Measurements from ENCODE around the gene CLRN1.

CLRN1 gene

DNA sequence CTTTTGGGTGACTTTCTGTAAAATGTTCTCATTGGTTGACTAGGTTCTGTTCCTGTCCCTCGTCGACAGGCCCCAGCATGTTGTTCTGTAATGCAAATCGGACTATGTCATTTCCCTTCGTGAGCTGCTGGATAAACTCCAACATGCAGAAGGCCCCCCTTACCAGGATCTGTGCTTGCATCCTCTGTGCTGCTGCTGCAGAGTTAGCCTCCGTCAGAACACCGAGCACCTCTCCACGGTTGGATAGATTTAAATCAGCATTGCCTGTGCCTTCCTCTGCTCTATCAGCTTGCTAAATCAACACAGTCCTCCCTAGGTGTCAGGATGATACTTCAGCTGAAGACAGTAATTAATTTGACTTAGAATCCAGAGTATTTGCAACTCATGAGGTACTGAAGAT, 54.6 kb downstream of the CLRN1 start:
- DNase-seq: no peak

DNA sequence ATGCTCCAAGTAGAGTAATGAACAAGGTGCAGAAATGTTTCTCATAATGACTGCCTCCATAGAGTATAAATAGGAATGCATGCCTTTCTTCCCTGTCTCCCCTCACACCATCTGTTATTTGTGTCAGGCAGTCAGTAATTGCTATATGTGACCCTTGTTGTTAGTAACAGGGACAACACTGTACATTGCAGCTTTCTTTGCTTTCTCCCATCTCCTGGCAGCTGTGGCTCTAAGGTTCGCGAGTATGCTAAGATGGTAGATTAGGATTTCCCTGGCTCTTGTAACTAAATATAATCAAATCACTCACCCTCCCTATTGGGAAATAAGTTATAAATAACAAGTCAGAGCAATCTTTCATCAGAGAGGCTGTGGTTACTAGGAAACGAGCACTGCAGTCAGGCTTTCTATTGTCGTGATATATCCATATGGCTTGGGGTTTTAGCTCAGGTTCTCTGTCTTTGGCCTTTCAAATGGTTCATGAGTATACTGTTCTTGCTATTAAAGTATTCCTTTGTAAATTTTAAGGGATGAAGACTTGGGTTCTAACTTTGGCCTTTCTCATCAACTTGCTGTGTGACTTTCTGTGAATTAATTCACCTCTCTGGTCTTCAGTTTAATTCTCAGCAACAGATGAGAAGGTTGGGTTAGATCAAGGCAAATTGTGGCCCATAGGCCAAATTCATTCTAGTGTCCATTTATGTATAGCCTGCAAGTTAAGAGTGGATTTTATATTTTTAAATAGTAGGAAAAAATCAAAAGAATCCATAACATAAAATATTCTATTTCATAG, 59.2 kb downstream of the CLRN1 start:
- no peak for DNase-seq

DNA sequence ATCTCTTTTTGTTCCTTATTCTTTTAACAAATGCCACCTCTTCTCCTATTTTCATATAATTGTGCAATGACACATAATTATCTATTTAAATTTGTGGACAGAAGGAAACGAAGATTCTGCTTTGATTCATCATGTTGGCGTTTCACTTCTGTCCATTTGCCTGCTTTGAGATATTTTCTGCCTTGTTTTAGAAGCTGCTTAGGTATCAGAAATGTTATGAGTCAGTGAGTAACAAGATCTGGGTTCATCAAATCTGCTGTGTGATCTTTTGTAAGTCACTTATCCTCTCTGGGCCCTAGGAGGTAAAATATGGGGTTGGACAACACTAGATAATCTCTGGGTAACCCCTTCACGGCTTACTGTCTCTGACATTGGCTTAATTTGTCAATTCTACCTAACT, 60.0 kb downstream of the CLRN1 start:
- DNase-seq: no peak

DNA sequence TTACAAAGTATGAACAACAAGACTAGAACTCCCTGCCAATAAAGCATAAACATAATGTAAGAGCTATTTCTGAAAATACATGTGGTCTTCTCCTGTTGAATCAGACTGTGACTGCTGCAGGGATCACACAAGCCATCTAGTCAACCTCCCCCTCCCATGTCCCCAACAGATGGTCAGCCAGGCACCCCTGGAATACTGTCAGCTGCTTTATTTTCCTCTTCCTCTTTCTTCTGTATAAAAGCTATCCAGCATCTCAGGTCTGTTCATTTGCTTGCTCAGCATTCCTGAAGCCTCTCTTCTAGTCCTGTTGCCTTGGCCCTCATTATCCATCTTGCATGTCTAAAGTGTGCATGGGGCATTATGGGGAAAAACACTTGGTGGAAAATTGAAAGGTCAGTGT, 60.8 kb downstream of the CLRN1 start:
- no peak for DNase-seq

DNA sequence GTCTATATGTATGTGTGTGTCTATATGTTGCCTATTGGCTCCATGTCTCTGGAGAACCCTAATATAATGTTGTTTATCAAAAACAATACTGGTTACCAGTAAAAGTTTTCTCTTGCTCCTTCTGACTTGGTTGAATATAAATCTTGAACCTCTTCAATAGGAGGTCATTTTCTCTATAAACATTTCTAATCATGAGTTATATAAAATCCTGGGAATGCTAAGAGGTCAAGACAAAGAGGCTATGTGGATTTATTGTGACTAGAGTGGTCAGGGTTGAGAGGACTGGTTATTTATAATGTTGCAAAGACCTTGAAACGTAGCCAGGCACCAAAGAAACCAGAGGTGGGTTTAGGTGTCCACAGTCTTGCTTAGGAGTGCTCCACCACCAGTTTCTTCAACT, 66.1 kb downstream of the CLRN1 start:
- no peak for DNase-seq

DNA sequence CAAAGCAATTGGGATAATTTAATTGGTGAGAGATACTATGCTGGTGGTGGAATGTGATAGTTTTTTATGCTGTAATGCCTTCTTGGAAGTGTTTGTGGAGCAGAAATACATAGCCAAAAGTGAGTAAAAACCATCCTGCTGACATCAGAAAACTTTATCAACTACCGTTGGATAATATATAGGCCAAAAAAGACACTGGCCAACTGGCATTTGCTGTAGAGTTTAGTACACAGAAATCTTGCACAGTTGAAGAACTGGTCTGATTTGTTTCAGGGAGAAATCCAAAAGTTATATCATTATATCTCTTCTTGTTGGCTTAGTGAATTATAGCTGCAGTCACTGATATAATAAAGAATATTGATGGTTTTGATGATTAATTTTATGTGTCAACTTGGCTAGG, 66.8 kb downstream of the CLRN1 start:
- no peak for DNase-seq

DNA sequence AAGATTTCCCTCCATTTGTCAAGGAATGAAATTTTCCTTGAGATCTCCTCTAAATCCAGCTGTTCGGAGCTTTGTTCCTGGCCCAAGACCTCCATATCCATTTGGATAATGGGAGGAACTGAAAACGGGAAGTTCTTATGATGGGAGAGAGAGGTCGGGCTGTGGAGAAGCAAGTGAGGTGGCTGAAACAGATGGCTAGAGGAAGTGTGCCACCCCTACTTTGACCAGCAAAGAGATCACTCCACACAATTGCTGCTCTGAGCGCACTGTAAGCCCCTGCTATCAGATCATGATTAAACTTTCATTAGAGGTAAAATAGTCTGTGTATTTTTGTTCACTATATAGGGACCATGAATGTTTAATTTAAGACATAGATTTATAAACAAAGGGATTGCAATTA, 67.2 kb downstream of the CLRN1 start, which contains the start of gene MINDY4B:
Gene MINDY4B (minus strand): TSS at position 101 of the 400 bp plus-strand sequence. CDS start 0 bp downstream, at position 101.
- no peak for DNase-seq

DNA sequence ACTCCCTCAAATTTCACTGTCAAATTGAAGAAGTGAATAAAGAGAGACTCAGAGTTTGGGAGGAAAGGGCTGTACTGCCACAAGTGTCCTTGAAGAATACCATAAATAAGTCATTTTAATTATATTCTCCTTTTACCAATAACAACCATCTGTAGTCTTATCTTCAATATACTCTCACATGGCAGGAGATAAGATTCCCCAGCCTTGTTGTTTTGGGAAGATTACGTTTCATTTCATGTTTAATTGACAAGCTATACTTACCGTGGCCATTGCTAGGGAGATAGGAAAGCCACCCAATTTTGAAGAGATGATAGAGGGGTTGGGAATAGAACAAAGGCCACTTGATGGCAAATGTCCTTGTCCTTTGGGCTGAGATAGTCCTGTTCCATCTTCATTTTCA, 69.5 kb downstream of the CLRN1 start:
- DNase-seq: peak; percentile 71

DNA sequence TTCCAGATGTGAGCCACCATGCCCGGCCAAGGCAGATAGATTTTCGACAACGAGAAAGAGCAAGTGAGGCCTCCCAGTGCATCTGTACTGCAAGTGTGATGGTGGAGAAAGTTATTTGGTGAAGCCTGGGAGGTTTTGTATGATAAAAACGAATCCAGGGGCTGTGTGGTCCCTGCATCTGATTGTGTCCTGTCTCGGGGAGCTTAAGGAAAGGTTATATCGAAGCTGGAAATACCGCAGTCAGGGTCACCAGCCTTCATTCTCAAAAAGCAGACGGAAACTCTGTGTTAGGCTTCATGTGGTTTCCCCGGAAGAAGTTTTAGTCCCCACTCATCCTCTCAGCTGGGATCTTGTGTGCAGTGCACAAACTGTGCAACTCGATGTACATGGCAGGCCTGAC, 70.7 kb downstream of the CLRN1 start:
- DNase-seq: no peak

DNA sequence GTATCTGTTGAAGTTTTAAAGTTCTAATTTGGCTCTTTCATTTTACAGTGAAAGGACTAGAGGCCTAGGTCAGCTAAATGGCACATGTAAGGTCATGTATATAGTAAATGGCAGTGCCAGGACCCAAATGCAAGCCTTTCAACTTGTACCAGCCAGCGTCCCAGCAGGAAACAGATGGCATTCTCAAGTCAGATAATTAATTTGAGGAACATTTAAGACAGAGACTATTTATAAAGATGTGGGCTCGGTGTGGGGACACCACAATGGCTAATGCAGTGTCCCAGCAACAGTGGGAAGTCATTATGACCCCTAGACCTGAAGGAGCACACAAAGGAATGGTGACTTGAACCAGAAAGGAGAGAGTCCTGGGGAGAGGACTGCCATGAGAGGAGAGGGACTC, 73.4 kb downstream of the CLRN1 start:
- DNase-seq: peak; percentile 21

DNA sequence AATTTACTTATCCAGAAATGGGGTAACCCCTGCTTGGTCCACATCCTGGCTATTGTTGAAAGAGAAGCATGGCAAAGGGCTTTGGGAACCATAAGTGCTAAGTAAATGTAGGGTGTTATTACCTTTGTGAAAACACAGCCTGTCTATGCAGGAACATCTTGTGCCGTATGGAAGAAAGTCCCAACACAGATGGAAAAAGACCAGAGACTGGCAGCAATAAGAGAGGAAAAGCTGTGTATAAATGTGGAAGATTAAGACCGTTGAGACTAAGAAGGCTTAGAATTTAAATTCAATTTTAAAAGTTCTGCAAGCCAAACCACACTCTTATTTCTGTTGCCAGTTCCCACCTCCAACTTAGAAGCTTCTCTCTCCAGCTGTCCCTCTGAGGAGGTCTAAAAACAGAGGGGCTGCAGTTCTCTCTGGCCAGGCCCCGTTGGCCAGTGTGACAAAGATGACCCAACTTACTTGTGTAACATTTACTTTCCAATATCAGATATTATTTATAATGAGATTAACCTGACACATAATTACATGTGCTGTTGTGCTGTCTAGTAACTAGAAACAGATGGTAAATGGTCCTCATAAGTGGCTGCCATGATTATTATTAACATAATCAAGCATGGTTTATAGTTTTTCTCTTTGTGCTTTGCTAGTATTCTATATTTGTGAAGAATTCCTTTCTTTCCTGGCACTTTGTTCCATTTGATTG, 74.3 kb downstream of the CLRN1 start:
- DNase-seq: no peak

DNA sequence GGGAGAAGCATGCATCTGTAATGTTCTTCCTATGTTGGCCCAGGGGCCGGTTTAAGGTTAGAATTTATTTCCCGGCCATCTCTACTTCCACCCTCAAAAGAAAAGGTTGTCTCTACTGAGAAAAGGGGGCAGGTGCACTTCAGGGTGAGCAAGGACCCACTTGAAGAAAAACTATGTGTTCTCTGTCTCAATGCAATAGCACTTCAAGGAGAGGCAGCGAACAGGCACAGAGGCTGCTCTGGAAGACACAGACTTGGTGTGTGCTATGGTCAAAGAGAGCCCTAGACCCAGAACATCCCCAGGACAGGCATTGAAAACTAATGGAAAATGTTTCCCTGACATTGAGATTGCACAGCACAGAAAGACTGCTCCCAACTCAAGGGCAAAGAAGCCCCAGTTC, 74.9 kb downstream of the CLRN1 start:
- no peak for DNase-seq

DNA sequence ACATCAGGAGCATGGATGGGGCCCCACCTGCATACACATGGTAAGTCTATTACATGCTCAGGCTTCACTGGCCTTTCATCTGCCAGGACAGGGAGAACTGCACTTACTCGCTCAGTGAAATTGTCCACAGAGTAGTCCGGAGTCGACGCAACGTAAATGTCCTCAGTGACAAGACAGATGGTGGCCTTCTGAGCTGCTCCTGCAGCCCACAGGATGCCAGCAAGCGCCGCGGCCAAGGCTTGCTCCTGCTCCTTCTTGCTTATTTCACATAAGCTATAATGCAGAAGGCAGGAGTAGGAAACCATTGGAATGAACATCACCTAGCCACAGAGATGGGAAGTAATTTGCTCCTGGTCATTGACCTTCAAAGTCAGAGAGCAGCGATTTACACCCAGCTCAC, 81.7 kb downstream of the CLRN1 start:
- DNase-seq: no peak

DNA sequence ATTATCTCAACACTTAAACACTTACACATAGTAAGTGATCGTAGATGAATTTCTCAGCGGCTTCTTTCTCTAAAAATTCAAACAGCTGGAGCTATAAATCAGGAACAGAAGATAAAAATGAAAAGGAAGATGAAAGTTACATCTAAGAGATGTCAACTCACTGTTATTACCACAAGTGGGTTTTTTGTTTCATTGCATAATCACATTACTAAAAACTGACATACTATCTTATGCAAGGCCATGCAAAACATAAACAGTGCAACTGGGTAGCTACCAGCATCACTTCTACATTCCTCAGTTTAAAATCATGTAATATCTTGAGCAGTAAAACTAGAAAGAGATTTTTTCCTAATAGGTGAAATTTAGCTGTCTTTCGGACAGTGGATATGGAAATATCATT, 82.2 kb downstream of the CLRN1 start:
- DNase-seq: no peak

DNA sequence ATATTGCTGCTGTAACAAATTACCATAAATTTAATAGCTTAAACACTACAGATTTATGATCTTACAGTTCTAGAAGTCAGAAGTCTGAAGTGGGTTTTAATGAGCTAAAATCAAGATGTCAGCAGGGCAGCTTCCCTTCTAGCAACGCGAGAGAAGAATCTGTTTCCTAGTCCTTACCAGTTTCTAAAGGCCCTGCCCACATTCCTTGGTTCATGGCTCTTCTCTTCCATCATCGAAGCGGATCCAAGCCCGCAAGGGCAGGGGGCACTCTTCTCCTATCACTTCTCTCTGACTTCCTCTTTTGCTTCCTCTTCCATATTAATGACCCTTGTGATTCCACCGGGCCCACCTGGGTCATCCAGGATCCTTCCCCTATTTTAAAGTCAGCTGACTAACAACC, 83.4 kb downstream of the CLRN1 start:
- DNase-seq: no peak

DNA sequence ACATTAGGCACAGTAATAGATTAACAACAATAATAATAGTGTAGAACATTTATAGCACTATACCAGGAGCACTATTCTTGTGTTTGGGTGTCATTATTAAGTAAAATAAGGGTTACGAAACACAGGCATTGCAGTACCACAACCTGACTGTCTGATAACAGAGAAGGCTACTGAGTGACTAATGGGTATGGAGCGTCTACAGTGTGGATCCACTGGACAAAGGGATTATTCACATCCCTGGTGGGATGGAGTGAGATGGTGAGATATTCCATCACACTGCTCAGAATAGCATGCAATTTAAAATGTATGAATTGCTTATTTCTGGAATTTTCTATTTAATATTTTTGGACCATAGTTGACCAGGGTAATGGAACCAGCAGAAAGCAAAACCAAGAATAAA, 85.5 kb downstream of the CLRN1 start:
- no peak for DNase-seq

DNA sequence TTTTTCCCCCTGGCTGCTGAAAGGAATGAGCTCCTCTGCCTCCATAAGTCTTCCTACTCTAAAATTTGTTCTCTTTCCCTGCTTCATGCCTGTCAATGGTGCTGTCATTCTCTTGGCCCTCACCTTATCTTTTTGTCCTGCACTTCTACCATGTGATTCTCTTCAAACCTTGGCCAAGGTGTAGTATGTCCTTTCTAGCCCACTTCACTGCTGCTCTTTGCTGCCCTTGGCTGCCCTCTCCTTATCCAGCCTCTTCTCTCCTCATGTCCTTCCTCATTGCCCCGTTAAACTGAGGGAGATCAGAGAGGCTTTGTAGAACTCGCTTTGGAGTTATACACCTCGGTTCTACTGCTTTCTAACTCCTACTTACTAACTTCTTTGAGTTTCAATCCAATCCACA, 87.0 kb downstream of the CLRN1 start:
- DNase-seq: no peak

DNA sequence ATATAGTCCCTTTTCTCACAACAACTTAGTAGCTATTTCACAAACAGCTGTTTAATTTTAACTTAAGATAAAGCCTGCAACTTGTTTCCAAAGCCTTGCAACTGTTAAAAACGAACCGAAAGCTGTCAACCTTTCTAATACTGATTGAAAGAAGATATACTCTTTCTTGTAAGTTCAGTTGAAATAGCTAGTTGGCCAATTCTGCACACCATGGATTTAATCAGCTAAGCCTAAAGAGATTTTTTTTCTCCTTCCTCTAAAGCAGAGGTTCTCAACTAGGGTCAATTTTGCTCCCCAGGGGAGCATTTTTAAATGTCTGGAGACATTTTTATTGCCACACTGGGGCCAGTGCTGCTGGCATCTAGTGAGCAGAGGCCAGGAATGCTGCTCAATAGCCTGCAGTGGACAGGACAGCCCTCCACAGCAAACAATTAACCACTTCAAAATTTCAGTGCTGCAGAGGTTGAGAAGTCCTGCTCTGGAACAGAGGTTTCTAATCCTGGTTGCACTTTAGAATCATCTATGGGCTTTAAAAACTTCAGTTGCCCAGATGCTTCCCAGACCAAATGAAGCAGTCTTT, 93.4 kb downstream of the CLRN1 start:
- no peak for DNase-seq

DNA sequence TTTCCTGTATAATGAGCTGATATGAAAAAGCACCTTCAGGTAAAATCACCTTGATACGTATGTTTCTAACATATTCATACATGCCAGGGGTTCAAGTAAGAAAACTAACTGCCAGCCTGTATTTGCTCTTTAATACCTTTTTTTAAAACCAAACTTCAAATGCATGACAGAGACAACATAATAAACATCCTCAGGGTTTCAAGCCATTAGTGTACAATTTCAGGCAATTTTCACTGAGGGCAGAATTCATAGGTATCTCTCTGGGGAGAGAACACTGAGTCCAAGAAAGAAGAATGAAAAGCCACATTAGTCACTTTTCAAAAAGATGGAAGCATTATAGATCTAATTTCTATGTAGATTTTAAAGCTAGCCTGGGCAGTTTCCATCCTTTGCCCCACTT, 94.2 kb downstream of the CLRN1 start:
- no peak for DNase-seq

DNA sequence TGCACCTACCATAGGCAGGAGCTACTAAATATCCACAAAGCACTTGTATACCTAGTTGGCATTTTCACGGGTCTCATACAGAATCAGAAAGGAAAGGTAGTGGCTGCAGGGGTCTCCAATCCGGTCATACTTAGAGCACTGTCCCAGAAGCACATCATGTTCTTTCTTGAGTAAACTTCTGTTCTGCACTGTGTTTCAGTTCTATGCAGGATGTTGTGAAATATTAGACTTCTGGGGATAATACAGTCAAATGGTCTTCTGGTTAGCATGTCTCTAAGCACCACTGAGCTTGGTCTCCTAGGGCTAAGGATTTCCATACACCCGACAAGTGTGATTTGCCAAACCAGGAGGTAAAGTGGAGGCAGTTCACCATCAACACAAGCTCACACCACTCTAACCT, 95.2 kb downstream of the CLRN1 start:
- no peak for DNase-seq

DNA sequence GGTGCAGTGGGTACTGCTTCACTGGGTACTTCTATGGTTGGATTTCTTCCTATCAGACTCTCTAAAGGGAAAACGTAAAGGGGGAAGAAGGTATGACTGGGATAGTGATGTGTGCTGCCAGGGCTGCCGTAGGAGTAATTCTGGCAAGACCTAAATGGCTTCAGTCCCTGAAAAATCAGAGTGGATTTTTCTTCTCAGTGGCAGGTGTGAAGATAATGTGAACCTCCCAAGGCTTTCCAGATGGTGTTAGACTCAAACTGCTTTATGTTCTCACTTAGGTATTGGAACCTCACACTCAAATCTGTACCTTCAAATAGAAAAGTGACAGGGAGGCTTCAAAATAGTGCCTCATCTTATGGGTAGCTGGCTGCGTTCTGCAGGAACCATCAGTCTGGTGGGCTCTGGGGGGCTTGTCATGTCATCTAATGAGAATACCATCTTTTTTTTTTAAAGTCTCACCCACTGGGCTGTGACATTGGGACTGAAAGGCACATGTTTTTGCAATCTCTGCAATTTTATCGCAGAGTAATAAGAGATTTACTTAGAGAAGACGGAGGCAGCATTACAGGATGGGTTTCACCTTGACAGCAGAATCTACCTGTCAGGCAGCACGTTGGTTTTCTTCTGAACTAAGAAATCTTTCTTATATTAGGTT, 95.8 kb downstream of the CLRN1 start:
- DNase-seq: no peak
